Cardiac septum (tissue), 1 donor: ENCODE data around the gene DRAXIN. TPM values are rescaled to one million over a fixed set of nuclear protein-coding genes. Genes with fewer than 3 reads are reported as not detected.

Experiments
- DNase-seq: peaks from one replicate; pipeline ENCODE4 v3.0.0-alpha.2; 2020; ENCODE audit warnings: low spot score
- intact Hi-C: fragments of 100-400 bp; cut with DNase I; formaldehyde crosslinking; loops from one replicate; pipeline ENCODE4 v1.14.0; 2022
- total RNA-seq: library from RNA; stranded (reverse); fragmentation: NEBNext Ultra II Directional; extraction: Animal tissue kit (Norgen Biotek cat#: 25700); gene quantifications from one replicate; pipeline ENCODE4 v1.2.1, GENCODE V29; 2021
- donor health status: DM: no; HTN: no; CAD: no.

Gene DRAXIN
- total RNA-seq, 1 donor from 2014 or later = 0.05 TPM

DNA sequence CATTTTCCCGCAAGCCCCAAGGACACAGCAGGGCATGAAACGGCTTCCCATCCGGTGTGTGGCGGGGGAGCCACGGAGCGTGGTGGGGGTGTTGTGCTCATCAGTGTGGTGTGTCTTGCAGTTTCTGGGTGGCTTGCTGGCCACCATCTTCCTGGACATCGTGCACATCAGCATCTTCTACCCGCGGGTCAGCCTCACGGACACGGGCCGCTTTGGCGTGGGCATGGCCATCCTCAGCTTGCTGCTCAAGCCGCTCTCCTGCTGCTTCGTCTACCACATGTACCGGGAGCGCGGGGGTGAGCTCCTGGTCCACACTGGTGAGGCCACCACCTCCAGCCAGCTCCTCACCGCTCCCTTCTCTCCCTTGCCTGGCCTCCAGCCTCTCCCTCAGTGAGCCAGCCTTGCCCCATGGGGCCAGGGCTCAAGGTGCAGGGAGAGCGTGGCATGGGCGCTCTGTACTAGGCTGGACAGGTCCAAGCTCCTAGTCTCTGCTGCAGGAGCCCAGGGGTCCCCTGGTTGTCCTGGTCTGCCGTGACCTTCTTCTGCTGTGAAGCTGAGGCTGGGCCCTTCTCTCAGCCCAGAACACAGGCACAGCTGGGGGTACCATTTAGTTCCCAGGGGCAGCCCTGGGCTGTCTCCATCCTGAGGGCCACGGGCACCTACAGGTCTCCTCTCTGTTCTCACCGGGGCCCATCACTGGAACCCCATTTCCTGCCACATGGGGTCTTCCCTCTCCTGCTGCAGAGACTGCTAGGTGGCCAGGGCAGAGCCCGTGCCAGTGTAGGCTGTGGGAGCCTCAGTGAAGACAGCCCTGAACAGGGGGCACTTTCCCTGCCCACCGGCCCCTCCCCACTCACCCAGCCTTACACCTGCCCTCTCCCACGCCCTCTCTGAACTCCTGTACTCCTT, 57.0 kb downstream of the DRAXIN start:
- DNase-seq = no peak
- intact Hi-C loops = no loop called here

DNA sequence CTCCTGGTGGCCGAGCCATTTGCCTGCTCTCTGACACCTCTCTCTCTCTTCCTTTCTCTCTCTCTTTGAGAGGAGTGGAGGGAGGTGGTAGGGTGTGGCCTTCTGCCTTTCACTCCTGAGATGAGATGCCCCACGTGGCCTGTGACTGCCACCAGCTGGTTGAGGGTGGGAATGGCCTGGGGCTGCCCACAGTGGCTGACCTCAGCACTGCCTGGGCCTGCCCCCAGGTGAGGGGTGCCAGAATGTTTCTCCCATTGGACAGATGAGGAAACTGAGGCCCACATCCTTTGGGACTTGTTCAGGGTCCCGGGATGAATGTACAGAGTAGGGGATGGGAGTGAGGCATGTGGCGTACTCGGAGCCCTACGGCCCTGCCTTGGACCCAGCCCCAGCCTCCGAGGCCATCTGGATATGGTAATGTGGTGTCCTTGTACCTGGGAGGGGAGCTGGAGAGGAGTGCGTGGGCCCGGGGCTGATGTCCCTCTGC, 57.7 kb downstream of the DRAXIN start:
- peak; percentile 88 for DNase-seq

DNA sequence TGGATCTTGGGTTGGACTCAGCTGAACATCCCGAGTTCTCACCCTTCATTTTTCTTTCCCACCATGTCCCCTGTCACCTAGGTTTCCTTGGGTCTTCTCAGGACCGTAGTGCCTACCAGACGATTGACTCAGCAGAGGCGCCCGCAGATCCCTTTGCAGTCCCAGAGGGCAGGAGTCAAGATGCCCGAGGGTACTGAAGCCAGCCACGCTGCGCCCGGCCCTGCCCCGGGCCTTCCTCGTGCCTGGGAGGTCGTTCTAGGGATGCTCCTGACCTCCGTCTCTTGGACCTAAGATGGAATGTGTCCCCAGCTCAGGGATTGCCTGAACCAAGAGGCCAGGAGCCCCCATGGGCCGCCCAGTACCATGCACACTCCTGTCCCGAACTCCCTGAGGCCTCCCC, 58.5 kb downstream of the DRAXIN start:
- no peak for DNase-seq
- intact Hi-C loops = no loop called here

More for the DNA sequence above, 57.7 kb downstream of the DRAXIN start:
- intact Hi-C loops = no loop called here

GRCh38 chr1:11751087-11751486, 59.6 kb downstream of the DRAXIN start:
- DNase-seq = no peak
- intact Hi-C loops = no loop called here

DNA sequence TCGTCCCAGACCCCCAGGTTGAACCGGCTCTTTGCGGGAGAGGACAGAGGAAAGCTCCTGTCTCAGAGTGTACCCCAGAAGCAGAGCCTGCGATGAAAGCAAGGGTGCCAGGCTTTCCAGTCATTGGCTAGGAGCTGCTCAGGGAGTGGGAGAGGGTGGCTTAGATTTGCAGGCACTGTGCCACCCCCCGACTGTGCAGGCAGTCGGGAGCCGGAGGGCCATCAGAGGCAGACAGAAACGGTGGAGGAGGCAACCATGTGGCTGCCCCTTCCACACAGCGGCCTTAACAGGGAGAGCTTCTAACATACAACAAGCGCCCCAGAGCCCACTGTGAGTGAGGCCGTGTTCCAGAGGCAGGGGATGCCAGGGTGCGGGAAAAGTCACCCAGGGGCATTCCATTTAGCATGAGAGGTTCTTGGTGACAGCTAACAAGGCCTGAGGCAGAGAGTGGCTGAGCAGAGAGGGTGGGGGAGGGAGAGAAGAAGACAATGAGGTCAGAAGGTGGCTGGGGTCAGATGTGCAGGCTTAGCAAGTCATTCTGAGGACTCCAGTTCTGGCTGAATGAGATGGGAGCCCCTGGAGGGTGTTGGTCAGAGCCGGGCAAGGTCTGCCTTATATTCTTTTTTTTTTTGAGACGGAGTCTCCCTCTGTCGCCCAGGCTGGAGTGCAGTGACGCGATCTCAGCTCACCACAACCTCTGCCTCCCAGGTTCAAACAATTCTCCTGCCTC, 61.0 kb downstream of the DRAXIN start:
- no peak for DNase-seq

GRCh38 chr1:11753555-11754208, 62.2 kb downstream of the DRAXIN start:
- DNase-seq = no peak
- intact Hi-C loops = no loop called here

More for the DNA sequence above, 61.0 kb downstream of the DRAXIN start:
- intact Hi-C loops = no loop called here

GRCh38 chr1:11757047-11757446, 65.5 kb downstream of the DRAXIN start:
- no peak for DNase-seq
- intact Hi-C loops = no loop called here

DNA sequence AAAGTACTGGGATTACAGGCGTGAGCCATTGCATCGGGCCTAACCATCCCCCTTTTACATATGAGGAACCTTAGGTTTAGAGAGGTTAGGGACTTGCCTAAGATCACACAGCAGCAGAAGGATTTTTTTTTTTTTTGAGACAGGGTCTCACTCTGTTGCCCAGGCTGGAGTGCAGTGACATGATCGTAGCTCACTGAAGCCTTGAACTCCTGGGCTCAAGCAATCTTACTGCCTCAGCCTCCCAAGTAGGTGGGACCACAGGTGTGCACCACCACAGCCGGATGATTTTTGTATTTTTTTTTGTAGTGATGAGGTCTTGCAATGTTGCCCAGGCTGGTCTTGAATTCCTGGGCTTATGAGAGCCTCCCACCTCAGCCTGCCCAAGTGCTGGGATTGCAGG, 68.3 kb downstream of the DRAXIN start:
- DNase-seq = no peak
- intact Hi-C loops = no loop called here

GRCh38 chr1:11761285-11761684, 69.8 kb downstream of the DRAXIN start:
- no peak for DNase-seq
- intact Hi-C loops = no loop called here

DNA sequence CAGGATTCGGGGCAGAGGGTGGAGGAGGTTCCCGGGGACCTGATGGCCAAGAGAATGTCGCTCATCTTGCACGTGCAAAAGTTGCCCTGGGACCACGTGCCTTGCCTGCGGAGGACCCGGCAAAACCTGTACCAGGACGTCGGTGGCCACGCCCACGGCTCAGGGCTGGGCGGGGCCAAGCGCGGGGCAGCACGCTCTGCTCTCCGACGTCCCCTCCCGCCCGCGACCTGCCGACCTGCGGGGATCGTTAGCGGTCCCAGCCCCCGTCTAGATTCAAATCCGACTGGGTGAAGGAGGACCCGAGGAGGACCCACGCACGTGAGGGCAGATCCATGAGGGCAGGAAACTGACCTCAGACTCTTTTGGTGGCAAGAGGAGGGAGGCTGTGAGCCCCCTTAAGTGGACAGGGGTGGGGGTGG, 70.5 kb downstream of the DRAXIN start, which contains the start of gene C1orf167:
TSS of gene C1orf167 (plus strand) at position 206 of the 419 bp plus-strand sequence. CDS start 2,208 bp downstream, outside the sequence.
- DNase-seq = no peak
- intact Hi-C loops = no loop called here

DNA sequence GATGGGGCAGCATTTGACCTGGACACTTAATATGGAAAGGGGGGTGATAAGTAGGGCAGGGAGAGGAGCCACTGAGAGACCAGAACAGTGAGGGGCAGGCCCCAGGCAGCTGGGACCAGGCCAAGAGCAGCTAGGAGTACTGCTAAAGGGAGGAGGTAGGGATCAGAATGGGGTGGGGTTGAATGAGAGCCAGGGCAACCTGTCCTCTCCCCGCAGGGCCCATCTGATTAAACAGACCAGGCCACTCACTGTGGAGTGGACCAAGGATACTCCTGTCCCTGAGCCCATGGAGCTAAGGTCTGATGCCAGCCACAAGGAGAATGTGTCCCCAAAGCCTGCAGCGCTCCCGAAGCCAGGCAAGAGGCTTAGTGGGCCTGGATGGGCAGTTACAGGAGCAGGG, 72.6 kb downstream of the DRAXIN start:
- intact Hi-C loops = no loop called here
- no peak for DNase-seq

GRCh38 chr1:11764519-11764918, 73.0 kb downstream of the DRAXIN start:
- intact Hi-C loops = no loop called here
- DNase-seq = no peak

- no peak for DNase-seq
- intact Hi-C loops = no loop called here
These were observed 74.3 kb downstream of the DRAXIN start for GRCh38 chr1:11765661-11766428.

DNA sequence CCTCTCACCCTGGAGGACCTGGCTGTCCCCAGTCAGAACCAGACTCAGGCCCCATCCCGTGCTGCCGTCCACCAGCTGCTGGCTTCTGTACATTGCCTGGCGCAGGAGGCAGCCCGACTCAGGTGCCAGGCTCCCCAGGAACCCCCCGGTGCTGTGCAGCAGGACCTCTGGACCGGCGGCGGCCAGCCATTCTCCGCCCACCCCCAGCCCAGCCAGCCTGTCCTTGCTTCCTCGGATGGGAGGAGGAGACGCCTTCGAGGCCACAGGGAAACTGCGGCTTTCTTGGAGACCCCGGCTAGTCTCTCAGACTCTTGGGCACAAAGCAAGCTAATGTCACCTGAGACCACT, 74.9 kb downstream of the DRAXIN start:
- intact Hi-C loops = no loop called here
- no peak for DNase-seq

DNA sequence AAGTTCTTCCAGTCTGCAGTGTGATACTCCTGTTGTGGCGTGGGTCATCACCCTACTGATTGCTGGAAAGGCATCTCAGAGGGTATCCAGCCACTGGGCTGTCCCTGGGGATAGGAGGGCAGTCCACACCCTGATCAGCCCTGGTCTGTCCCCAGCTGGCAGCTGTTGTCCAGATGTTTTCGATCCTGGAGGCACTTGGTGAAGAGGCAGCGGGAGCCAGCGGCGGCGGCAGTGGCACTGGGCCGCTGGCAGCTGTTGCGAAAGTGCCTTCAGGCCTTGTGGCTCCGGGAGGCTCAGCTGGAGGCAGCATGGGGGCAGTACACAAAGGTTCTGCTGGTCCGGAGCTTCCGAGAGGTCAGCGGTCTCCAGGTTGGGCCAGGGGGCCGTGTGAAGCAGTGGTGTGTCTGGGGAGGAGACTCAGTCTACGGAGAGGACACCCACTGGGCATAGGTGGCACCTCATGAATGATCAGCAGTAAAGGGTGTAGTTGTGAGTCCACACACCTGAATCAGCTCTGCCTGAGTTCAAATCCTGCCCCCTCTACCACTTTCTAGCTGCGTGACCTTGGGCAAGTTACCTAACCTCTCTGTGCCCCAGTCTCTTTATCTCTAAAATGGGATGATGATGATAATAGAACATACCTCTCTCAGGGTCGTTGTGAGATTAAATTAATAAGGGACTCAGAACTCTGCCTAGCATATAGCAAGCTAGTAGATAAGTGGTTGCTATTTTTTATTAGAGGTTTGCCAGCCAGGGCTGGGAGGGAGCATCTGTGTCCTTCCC, 76.6 kb downstream of the DRAXIN start:
- intact Hi-C loops = no loop called here
- DNase-seq = no peak

- intact Hi-C loops = no loop called here
- DNase-seq = no peak
These were observed 77.3 kb downstream of the DRAXIN start for GRCh38 chr1:11768821-11769220.

DNA sequence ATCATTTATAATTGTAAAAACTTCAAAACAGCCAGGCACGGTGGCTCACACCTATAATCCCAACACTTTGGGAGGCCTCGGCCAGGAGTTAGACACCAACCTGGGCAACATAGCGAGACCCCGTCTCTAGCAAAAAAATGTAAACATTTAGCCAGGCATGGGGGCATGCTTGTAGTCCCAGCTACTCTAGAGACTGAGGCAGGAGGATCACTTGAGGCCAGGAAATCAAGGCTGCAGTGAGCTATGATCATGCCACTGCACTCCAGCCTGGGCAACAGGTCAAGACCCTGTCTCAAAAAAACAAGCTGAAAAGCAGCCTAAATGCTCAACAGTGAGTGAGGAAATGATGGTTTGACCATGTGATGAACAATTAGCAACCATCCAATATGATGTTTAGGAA, 77.8 kb downstream of the DRAXIN start:
- DNase-seq = no peak
- intact Hi-C loops = no loop called here

DNA sequence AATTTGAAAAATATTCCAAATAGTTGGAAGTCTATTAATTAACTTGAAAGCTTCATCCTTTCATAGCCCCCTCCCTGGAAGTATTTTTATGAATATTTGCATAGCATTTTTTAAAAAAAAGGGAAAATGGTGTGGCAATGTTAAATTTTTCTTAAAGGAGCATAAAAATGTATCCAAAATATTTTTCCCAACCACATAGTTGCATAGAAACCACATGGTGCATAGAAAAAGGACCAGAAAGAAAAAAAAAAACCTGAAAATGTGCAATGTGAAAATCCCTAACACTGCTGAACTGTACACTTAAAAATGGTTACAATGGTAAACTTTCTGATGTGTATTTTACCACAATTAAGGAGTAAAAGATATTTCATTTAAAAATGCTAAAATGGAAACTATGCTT, 78.5 kb downstream of the DRAXIN start:
- DNase-seq = no peak
- intact Hi-C loops = no loop called here
